Mesendoderm (in vitro differentiated cells): ENCODE measurements around the gene PIGQ.

Source experiments
- DNase-seq: peaks from one replicate; pipeline ENCODE4 v3.0.0; 2013
- H2AK5ac ChIP-seq: 2 replicates; pipeline ENCODE4 v1.6.1; 2013; ENCODE audit warnings: low read length, inconsistent platforms
- H2BK120ac ChIP-seq: 2 replicates; pipeline ENCODE4 v1.6.1; 2013; ENCODE audit warnings: low read depth, mild to moderate bottlenecking, low read length, moderate library complexity, mixed read lengths
- H2BK15ac ChIP-seq: replicated peaks from 2 replicates; pipeline ENCODE4 v1.6.1; 2013; ENCODE audit warnings: low read depth, mild to moderate bottlenecking, moderate library complexity
- H2BK5ac ChIP-seq: 2 replicates; pipeline ENCODE4 v1.6.1; 2013; ENCODE audit warnings: low read length, inconsistent platforms
- H3K18ac ChIP-seq: 2 replicates; pipeline ENCODE4 v1.6.1; 2013; ENCODE audit warnings: mild to moderate bottlenecking, low read length, mixed read lengths
- H3K23ac ChIP-seq: one replicate; pipeline ENCODE4 v1.6.1; 2013; ENCODE audit warnings: low read length
- H3K27ac ChIP-seq: 2 replicates; pipeline ENCODE4 v1.5.1; 2013; ENCODE audit warnings: low read depth, mild to moderate bottlenecking, inconsistent platforms, low read length, moderate library complexity
- H3K27me3 ChIP-seq: 2 replicates; pipeline ENCODE4 v1.6.1; 2013; ENCODE audit warnings: low read length, control low read depth, mild to moderate bottlenecking, inconsistent platforms; ENCODE audit not compliant: insufficient read depth, poor library complexity
- H3K36me3 ChIP-seq: 2 replicates; pipeline ENCODE4 v1.6.1; 2013; ENCODE audit warnings: low read length, inconsistent platforms; ENCODE audit not compliant: control insufficient read depth, insufficient read depth
- H3K4ac ChIP-seq: one replicate; pipeline ENCODE4 v1.6.1; 2013; ENCODE audit warnings: low read depth, mild to moderate bottlenecking, low read length, moderate library complexity
- H3K4me1 ChIP-seq: 2 replicates; pipeline ENCODE4 v1.6.1; 2013; ENCODE audit warnings: low read depth, low read length, inconsistent platforms; ENCODE audit not compliant: control insufficient read depth
- H3K4me2 ChIP-seq: 2 replicates; pipeline ENCODE4 v1.6.1; 2013; ENCODE audit warnings: low read length
- H3K4me3 ChIP-seq: 2 replicates; pipeline ENCODE4 v1.5.1; 2013; ENCODE audit warnings: mild to moderate bottlenecking, low read length
- H3K56ac ChIP-seq: one replicate; pipeline ENCODE4 v1.6.1; 2013; ENCODE audit warnings: low read length
- H3K79me1 ChIP-seq: 2 replicates; pipeline ENCODE4 v1.6.1; 2013; ENCODE audit warnings: low read length, inconsistent platforms
- H3K79me2 ChIP-seq: 2 replicates; pipeline ENCODE4 v1.6.1; 2013; ENCODE audit warnings: mild to moderate bottlenecking, low read length; ENCODE audit not compliant: control insufficient read depth, insufficient read depth
- H3K9ac ChIP-seq: 2 replicates; pipeline ENCODE4 v1.6.1; 2013; ENCODE audit warnings: low read length, inconsistent platforms
- H4K5ac ChIP-seq: one replicate; pipeline ENCODE4 v1.6.1; 2013; ENCODE audit warnings: low read length
- H4K8ac ChIP-seq: one replicate; pipeline ENCODE4 v1.6.1; 2013; ENCODE audit warnings: low read depth, mild to moderate bottlenecking, control low read depth, low read length, moderate library complexity
- WGBS: extraction: QIAGEN DNeasy Blood & Tissue Kit; methylation state at CpG from one replicate; pipeline ENCODE4 v1.1.7; 2013; ENCODE audit warnings: low lambda C conversion rate, missing lambda C conversion rate; ENCODE audit not compliant: insufficient coverage; ENCODE audit errors: extremely low coverage; 5-methylcytosine and 5-hydroxymethylcytosine counted together

The PIGQ gene

GRCh38 chr16:582614-583331 is 13.0 kb downstream of the PIGQ start:
- no peak overlapping the region for H3K23ac ChIP-seq
- no peaks in the 10 kb centered on the region for H3K36me3 ChIP-seq
- H2BK5ac ChIP-seq = no peak overlapping the region
- no peak overlapping the region for H3K4ac ChIP-seq
- no CpG with 5 or more reads among the region's 21 CpGs for WGBS
- H3K9ac ChIP-seq = no peak overlapping the region
- no peak overlapping the region for H2AK5ac ChIP-seq
- no peaks in the 10 kb centered on the region for H3K4me1 ChIP-seq
- no peaks in the 10 kb centered on the region for H3K27me3 ChIP-seq
- no peaks in the 10 kb centered on the region for H3K79me1 ChIP-seq
- no peak overlapping the region for H2BK120ac ChIP-seq
- H3K27ac ChIP-seq = no peak overlapping the region
- H4K8ac ChIP-seq = no peak overlapping the region
- H3K56ac ChIP-seq = no peak overlapping the region
- DNase-seq = no peak
- no peak overlapping the region for H2BK15ac ChIP-seq
- H3K4me3 ChIP-seq = no peak overlapping the region
- no peak overlapping the region for H4K5ac ChIP-seq
- H3K18ac ChIP-seq = no peak overlapping the region
- no peaks in the 10 kb centered on the region for H3K79me2 ChIP-seq
- no peak overlapping the region for H3K4me2 ChIP-seq

DNA sequence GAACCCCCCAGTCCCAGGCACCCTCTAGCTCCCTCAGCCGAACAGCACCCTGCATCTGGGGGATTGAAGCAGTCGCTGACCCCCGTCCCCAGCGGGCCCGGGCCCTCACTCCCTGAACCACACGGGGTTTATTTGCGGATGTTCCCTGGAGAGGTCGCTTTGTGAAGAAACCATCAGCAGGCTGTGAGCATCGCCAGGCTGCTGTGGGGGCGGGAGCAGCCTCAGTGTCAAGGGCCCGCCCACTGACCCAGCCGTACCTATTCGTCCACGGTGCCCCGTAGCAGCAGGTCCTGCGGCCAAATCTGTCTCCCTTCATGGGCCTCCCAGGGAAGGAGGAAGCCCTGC is 13.7 kb downstream of the PIGQ start:
- Histone ChIP-seq H3K9ac (no peak overlapping the region), H3K4me2 (no peak overlapping the region), H3K27ac (no peak overlapping the region), H3K36me3 (no peaks in the 10 kb centered on the region), H3K18ac (no peak overlapping the region), H3K23ac (no peak overlapping the region), H2BK15ac (no peak overlapping the region), H4K8ac (no peak overlapping the region), H3K4me3 (no peak overlapping the region), H2BK120ac (no peak overlapping the region), H4K5ac (no peak overlapping the region), H2AK5ac (no peak overlapping the region), H3K79me1 (peaks cover 2% of the 10 kb centered on the region), H3K4ac (no peak overlapping the region), H3K79me2 (peaks cover 4% of the 10 kb centered on the region), H3K27me3 (no peaks in the 10 kb centered on the region), H3K56ac (no peak overlapping the region), H2BK5ac (no peak overlapping the region), H3K4me1 (no peaks in the 10 kb centered on the region)
- DNase-seq = peak; percentile 50
- WGBS = no CpG with 5 or more reads among the region's 16 CpGs

GRCh38 chr16:583815-584591 is 14.2 kb downstream of the PIGQ start:
- H3K27ac ChIP-seq = no peak overlapping the region
- no CpG with 5 or more reads among the region's 38 CpGs for WGBS
- H3K79me2 ChIP-seq = peaks cover 4% of the 10 kb centered on the region

GRCh38 chr16:585351-585750 is 15.6 kb downstream of the PIGQ start:
- Histone ChIP-seq H3K18ac (no peak overlapping the region), H3K56ac (no peak overlapping the region), H3K4me3 (no peak overlapping the region), H3K4me1 (no peaks in the 10 kb centered on the region), H4K5ac (no peak overlapping the region), H3K36me3 (no peaks in the 10 kb centered on the region), H4K8ac (no peak overlapping the region), H3K79me2 (peaks cover 4% of the 10 kb centered on the region), H3K4ac (no peak overlapping the region), H2BK5ac (no peak overlapping the region), H2BK15ac (no peak overlapping the region), H2BK120ac (no peak overlapping the region), H3K27ac (no peak overlapping the region), H3K27me3 (no peaks in the 10 kb centered on the region), H3K4me2 (no peak overlapping the region), H3K9ac (no peak overlapping the region), H3K79me1 (peaks cover 2% of the 10 kb centered on the region), H3K23ac (no peak overlapping the region), H2AK5ac (no peak overlapping the region)
- no CpG with 5 or more reads among the region's 10 CpGs for WGBS
- DNase-seq = peak; percentile 42

More at GRCh38 chr16:583815-584591, 14.2 kb downstream of the PIGQ start:
- H3K27me3 ChIP-seq = no peaks in the 10 kb centered on the region
- no peak overlapping the region for H3K9ac ChIP-seq
- H3K4me1 ChIP-seq = no peaks in the 10 kb centered on the region
- no peak overlapping the region for H4K5ac ChIP-seq
- DNase-seq = no peak
- no peaks in the 10 kb centered on the region for H3K36me3 ChIP-seq
- H2BK15ac ChIP-seq = no peak overlapping the region
- no peak overlapping the region for H3K18ac ChIP-seq
- no peak overlapping the region for H3K23ac ChIP-seq
- no peak overlapping the region for H3K56ac ChIP-seq
- H4K8ac ChIP-seq = no peak overlapping the region
- no peak overlapping the region for H2BK5ac ChIP-seq
- no peak overlapping the region for H3K4ac ChIP-seq
- H3K79me1 ChIP-seq = peaks cover 2% of the 10 kb centered on the region
- no peak overlapping the region for H2BK120ac ChIP-seq
- no peak overlapping the region for H3K4me3 ChIP-seq
- no peak overlapping the region for H3K4me2 ChIP-seq
- no peak overlapping the region for H2AK5ac ChIP-seq

DNA sequence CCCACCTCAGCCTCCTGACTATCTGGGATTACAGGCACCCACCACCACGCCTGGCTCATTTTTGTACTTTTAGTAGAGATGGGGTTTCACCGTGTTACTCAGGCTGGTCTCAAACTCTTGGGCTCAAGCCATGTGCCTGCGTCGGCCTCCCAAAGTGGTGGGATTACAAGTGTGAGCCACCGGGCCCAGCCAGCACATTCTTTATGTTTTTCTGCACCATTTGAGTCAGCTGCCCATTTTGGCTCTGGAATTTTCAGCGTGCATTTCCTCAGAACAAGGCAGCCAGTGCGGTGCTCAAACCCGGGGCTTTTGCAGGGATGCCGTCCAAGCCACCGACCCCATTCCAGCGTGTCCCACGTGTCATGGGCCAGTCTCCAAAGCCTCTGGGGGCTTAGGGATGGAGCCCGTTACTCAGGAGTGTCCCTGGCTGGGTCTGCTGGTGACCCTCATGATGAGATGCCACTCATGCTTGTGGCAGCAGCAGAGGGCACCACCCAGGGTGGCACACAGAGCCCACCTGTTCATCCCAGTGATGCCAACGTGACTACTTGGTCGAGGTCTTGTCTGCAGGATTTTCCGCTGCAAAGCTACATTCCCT is 16.4 kb downstream of the PIGQ start:
- H3K56ac ChIP-seq = no peak overlapping the region
- H3K79me2 ChIP-seq = peaks cover 10% of the 10 kb centered on the region
- no peak for DNase-seq
- H3K4me1 ChIP-seq = peaks cover 3% of the 10 kb centered on the region
- H3K36me3 ChIP-seq = no peaks in the 10 kb centered on the region
- no peak overlapping the region for H3K4me3 ChIP-seq
- peaks cover 10% of the 10 kb centered on the region for H3K79me1 ChIP-seq
- H3K23ac ChIP-seq = no peak overlapping the region
- no peak overlapping the region for H3K4ac ChIP-seq
- H2AK5ac ChIP-seq = no peak overlapping the region
- no peak overlapping the region for H2BK5ac ChIP-seq
- no peak overlapping the region for H2BK15ac ChIP-seq
- H3K18ac ChIP-seq = no peak overlapping the region
- H4K8ac ChIP-seq = no peak overlapping the region
- no peak overlapping the region for H3K9ac ChIP-seq
- no peak overlapping the region for H3K27ac ChIP-seq
- no CpG with 5 or more reads among the region's 16 CpGs for WGBS
- H3K27me3 ChIP-seq = no peaks in the 10 kb centered on the region
- H3K4me2 ChIP-seq = no peak overlapping the region
- H4K5ac ChIP-seq = no peak overlapping the region
- H2BK120ac ChIP-seq = no peak overlapping the region
